GM12892 (cell line): ENCODE data around the gene THOP1.

Experiments used
- DNase-seq: peaks from one replicate; pipeline ENCODE4 v3.0.0; 2011; ENCODE audit not compliant: insufficient read length
- FAIRE-seq: peaks from 2 replicates; lab custom pipeline; 2011; peaks lifted over from hg19 to GRCh38; lab: Jason Lieb, UNC
- POLR2A ChIP-seq: IDR thresholded peaks from 2 replicates; pipeline ENCODE4 v1.6.1; 2011; ENCODE audit warnings: low read depth, low read length, control low read depth
- POLR2AphosphoS5 ChIP-seq: IDR thresholded peaks from 2 replicates; pipeline ENCODE4 v1.6.1; 2011; ENCODE audit warnings: low read depth, low read length, control low read depth
- TAF1 ChIP-seq: IDR thresholded peaks from 2 replicates; pipeline ENCODE4 v1.6.1; 2011; ENCODE audit warnings: low read depth, mild to moderate bottlenecking, control low read depth, low read length, borderline replicate concordance

Gene THOP1

GRCh38 chr19:2755448-2755705, 29.9 kb upstream of the THOP1 start:
- DNase-seq (no peak), FAIRE-seq (no peak)
- TF ChIP-seq POLR2A = no peak
- TF ChIP-seq TAF1 = no peak
- TF ChIP-seq POLR2AphosphoS5 = no peak

- DNase-seq = no peak
- no peak for TF ChIP-seq POLR2A
- no peak for TF ChIP-seq POLR2AphosphoS5
- TF ChIP-seq TAF1 = no peak
- FAIRE-seq = no peak
Observed at GRCh38 chr19:2755811-2756210, 29.5 kb upstream of the THOP1 start.

GRCh38 chr19:2756477-2756876, 28.8 kb upstream of the THOP1 start:
- DNase-seq (no peak), FAIRE-seq (no peak)
- TF ChIP-seq POLR2A (no peak), TAF1 (no peak), POLR2AphosphoS5 (no peak)

- TF ChIP-seq POLR2A (no peak), POLR2AphosphoS5 (no peak), TAF1 (no peak)
- FAIRE-seq = no peak
- DNase-seq = no peak
Observed at GRCh38 chr19:2756921-2757881, 28.1 kb upstream of the THOP1 start.

- DNase-seq = no peak
- FAIRE-seq = no peak
- TF ChIP-seq TAF1 (no peak), POLR2AphosphoS5 (no peak), POLR2A (no peak)
Observed at GRCh38 chr19:2758601-2759313, 26.5 kb upstream of the THOP1 start.

GRCh38 chr19:2759362-2759761, 25.9 kb upstream of the THOP1 start:
- no peak for DNase-seq
- no peak for TF ChIP-seq TAF1
- TF ChIP-seq POLR2A = no peak
- no peak for TF ChIP-seq POLR2AphosphoS5
- FAIRE-seq = no peak

GRCh38 chr19:2759965-2760364, 25.3 kb upstream of the THOP1 start:
- no peak for DNase-seq
- TF ChIP-seq POLR2AphosphoS5 = no peak
- no peak for FAIRE-seq

- DNase-seq (no peak), FAIRE-seq (no peak)
- TF ChIP-seq POLR2AphosphoS5 (no peak), POLR2A (no peak), TAF1 (no peak)
Observed at GRCh38 chr19:2761309-2761677, 24.0 kb upstream of the THOP1 start.

- FAIRE-seq = no peak
Observed at GRCh38 chr19:2761876-2762782, 23.2 kb upstream of the THOP1 start.

GRCh38 chr19:2762783-2763496, 22.4 kb upstream of the THOP1 start:
- TF ChIP-seq POLR2AphosphoS5 (no peak), TAF1 (no peak), POLR2A (no peak)
- DNase-seq = no peak
- FAIRE-seq = no peak

More at GRCh38 chr19:2761876-2762782, 23.2 kb upstream of the THOP1 start:
- no peak for TF ChIP-seq POLR2AphosphoS5
- TF ChIP-seq TAF1 = no peak
- TF ChIP-seq POLR2A = no peak
- DNase-seq = no peak

- no peak for DNase-seq
- TF ChIP-seq TAF1 = no peak
- TF ChIP-seq POLR2AphosphoS5 = no peak
- FAIRE-seq = no peak
Observed at GRCh38 chr19:2763687-2764086, 21.6 kb upstream of the THOP1 start.

GRCh38 chr19:2764945-2765344, 20.4 kb upstream of the THOP1 start:
- no peak for TF ChIP-seq TAF1
- no peak for TF ChIP-seq POLR2AphosphoS5
- FAIRE-seq = no peak
- no peak for DNase-seq
